Measurements from ENCODE around the gene NPM3.

The NPM3 gene

DNA sequence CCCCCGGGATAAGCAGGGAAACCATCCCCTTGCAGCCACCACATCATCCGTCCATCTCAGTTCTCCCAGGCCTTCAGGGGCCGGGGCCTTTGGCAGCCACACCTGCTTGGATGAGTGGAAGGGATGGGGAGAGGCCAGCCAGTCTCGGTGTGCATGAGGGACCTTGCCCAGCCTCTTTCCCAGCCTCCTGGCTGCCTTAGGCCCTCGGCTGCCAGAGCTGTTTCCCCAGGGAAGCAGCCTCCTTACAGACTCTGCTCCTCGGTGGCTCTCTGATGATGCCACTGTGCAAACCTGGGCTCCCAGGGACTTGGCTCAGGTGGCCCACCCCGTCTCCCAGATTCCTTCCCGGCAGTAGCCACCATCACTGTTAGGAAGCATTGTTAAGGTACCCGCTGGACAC, 22.0 kb downstream of the NPM3 start:
- no peak for TF ChIP-seq CTCF (conservative IDR thresholded peaks at IDR 0.05; ENCODE audit: low read length)
- no peak for DNase-seq (ENCODE audit: low read depth)

DNA sequence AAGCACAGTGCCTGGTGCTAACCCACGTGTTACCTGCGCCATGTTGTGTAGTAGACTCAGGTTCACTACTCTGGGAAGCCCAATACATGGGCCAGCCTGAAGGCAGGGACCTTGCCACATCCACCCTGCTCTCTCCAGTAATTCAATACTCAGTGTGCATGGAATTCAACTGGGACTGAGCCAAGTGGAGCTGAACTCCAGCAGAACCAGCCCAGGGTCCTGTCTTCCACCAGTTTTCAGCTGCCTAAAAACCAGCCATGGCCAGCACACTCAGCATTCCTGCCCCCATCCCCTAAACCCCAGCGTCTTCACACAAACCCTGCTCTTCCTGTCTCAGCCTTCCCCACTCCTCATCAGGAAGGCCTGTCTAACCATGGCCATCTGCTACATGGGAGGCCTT, 22.7 kb downstream of the NPM3 start:
- H3K4me3 ChIP-seq (ENCODE audit: low read length): no peak overlapping the region
- DNase-seq (ENCODE audit: low read depth): peak; percentile 17
- no peak for TF ChIP-seq CTCF (conservative IDR thresholded peaks at IDR 0.05; ENCODE audit: low read length)

More for the DNA sequence above, 22.0 kb downstream of the NPM3 start:
- H3K4me3 ChIP-seq (ENCODE audit: low read length): no peak overlapping the region

DNA sequence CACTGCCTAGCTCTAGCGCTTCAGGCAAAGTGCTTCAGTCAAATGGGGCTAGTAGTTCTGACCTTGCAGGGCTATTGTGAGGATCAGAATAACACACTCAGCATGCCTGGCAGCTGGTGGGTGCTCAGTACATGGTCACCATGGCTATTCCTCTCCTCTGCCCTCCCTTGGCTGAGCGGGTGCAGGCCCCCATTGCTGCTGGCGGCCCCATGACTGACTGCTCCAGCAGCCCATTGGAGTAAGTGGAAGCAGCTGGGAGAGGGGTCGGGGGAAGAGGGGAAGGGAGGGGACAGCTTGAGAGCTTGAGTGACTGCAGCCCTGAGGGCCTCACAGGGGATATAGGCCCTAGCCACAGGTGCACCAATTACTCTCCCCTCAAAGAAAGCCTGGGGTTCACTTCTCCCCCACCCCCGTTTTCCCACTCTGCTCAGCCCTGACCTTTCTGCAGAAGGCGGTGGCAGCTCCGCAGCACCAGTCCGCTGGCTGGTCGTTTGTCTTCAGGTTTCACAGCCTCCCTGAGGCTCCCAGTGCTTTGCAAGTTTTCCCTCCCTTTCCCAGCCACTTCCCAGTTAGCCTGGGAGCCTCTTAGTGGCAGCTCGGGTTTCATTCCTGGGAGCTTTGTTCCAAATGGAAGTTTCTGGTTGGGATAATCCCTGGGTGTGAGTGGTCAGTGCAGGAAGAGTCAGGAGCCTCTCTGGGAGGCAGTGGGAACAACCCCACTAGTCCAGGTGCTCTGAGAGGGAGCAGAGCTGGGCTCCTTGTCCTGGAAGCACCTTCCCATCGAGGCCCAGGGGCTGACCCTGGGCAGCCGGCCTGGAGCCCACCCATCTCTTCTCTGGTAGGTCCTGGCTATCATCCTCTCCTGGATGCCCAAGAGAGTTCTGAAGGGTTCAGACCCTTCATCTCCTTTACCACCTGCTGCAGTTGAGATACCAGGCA, 23.7 kb downstream of the NPM3 start:
- no peak for TF ChIP-seq CTCF (conservative IDR thresholded peaks at IDR 0.05; ENCODE audit: low read length)
- H3K4me3 ChIP-seq (ENCODE audit: low read length): no peak overlapping the region
- DNase-seq (ENCODE audit: low read depth): no peak

DNA sequence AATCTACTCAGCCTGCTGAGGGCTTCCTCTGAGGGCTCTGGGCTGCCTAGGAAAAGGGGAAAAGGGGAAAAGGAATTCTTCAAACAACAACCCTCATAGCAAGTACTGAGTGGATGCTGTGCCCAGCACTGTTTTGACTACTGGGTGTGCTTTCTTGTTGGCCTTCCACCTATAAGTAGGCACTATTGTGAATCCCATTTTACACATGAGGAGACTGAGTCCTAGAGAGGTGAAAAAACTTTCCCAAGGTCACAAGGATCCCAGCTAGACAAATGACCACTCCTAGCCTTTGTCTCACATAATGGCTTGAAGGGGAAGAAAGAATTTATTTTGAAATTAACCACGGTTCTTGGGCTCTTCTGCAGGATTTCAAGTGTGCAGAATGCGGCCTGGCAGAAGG, 24.4 kb downstream of the NPM3 start:
- DNase-seq (ENCODE audit: low read depth): no peak
- H3K4me3 ChIP-seq (ENCODE audit: low read length): no peak overlapping the region
- TF ChIP-seq CTCF (conservative IDR thresholded peaks at IDR 0.05; ENCODE audit: low read length): no peak

DNA sequence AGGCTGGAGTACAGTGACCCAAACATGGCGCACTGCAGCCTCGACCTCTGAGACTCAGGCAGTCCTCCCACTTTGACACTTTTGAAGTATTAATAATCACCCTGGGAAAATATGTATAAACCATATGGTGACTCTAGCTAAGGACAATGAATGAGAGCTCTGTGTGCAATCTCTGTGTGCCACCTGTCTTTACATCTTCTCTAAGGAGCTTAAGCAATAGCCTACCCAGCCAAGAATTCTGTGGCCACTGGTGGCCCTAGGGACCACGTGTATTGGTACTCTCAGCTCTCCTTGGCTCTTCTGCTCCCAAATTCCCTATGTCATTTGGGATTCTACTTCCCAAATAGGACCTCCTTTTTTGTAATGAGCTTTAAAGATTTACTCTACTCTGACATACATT, 31.0 kb downstream of the NPM3 start:
- DNase-seq (ENCODE audit: low read depth): no peak
- TF ChIP-seq CTCF (conservative IDR thresholded peaks at IDR 0.05; ENCODE audit: low read length): no peak

DNA sequence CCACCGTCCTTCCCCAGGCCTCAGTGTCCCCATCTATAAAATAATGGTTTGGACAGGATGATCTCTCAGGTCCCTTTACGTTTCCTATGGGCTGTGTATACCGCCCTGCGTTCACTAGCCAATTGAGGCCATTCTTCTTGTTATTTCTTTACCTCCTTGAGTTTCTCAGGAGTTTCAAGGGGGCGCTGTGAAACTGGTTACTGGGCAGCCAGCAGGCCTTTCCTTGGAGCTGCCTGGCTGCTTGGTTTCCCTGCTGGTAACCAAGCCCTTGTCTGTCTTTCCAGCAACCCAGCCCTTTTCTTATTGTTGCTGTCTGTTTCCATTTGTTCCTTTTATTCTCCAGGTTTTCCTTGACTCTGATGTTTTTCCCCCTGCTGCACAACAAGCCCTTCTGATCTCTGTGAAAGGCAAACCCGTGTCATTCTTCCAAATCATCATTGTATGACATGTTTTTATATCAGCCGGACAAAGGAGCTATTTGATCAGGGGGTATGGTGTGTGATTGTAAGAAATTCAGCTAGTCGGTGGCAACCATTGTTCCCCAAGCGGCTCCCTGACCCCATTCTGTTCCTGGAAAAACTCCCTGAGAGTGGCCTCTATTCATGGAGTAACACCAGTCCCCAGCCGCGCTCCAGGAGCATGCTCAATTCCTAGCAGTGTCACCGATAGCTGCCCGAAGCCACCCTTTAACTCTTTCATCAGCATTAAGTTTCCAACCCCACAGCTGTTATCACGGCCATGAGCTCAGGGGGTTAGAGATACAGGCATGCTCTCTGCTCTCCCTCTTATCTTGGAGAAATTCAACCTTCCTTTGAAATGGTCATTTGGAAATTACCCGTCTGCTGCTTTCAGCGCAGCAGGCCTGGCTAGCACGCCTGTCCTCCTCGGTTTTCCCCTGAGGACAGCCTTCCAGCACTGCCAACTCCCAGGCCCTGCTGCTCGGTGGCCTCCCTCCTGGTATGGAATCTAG, 33.9 kb downstream of the NPM3 start:
- no peak for DNase-seq (ENCODE audit: low read depth)
- no peak for TF ChIP-seq CTCF (conservative IDR thresholded peaks at IDR 0.05; ENCODE audit: low read length)
- no peak overlapping the region for H3K4me3 ChIP-seq (ENCODE audit: low read length)

More for the DNA sequence above, 31.0 kb downstream of the NPM3 start:
- H3K4me3 ChIP-seq (ENCODE audit: low read length): no peak overlapping the region
